Prostate gland (tissue), 2 donors: Measurements from ENCODE around the gene HECTD1. TPM values are rescaled to one million over a fixed set of nuclear protein-coding genes. Genes with fewer than 3 reads are reported as not detected.

Experiments
- DNase-seq: peaks from one replicate; pipeline ENCODE4 v3.0.0-alpha.2; 2019; ENCODE audit warnings: low spot score
- H3K27ac ChIP-seq, 2 donors: fragments of 200-600 bp; sonication (generic); 2 replicates each; pipeline ENCODE4 v1.5.1; 2017 to 2019
- H3K27me3 ChIP-seq: fragments of 200-600 bp; sonication (generic); replicated peaks from 2 replicates; pipeline ENCODE4 v1.5.1; 2019; ENCODE audit not compliant: insufficient read depth
- H3K36me3 ChIP-seq, 2 donors: fragments of 200-600 bp; sonication (generic); 1 replicate in 1 of 2; 2 replicates in 1 of 2; pipeline versions ENCODE4 v1.5.1 to v1.8.1; 2017 to 2019
- H3K4me1 ChIP-seq: fragments of 200-600 bp; sonication (generic); replicated peaks from 2 replicates; pipeline ENCODE4 v1.5.1; 2019
- H3K4me3 ChIP-seq, 2 donors: fragments of 200-600 bp; sonication (generic); 2 replicates each; pipeline ENCODE4 v1.5.1; 2017 to 2019
- H3K9me3 ChIP-seq: fragments of 200-600 bp; sonication (generic); 2 replicates; pipeline ENCODE4 v1.5.1; 2017
- POLR2A ChIP-seq: fragments of 450-650 bp; IDR thresholded peaks from one replicate; pipeline ENCODE4 v1.6.1; 2016; ENCODE audit warnings: antibody characterized with exemption, mild to moderate bottlenecking
- POLR2AphosphoS5 ChIP-seq: sonication (generic); formaldehyde crosslinking; IDR thresholded peaks from one replicate; pipeline ENCODE4 v1.6.1; 2017; ENCODE audit warnings: antibody characterized with exemption
- WGBS: methylation state at CpG from one replicate; pipeline ENCODE4 v1.1.5; 2018; 5-methylcytosine and 5-hydroxymethylcytosine counted together
- intact Hi-C: fragments of 100-400 bp; cut with DNase I; formaldehyde crosslinking; loops from one replicate; pipeline ENCODE4 v1.14.2; 2022
- total RNA-seq, 2 donors: library from RNA; depleted of rRNA; stranded (reverse); fragments of >200 nt; gene quantifications; one replicate each; pipeline ENCODE4 v1.1.0, GENCODE V29; 2016
- TF ChIP-seq, protein P1 (sequence below), 4 experiments: fragments of 200-600 bp in 2 of 4; fragments of 450-650 bp in 2 of 4; sonication (generic) in 2 of 4; IDR thresholded peaks; 1 replicate in 3 of 4; 2 replicates in 1 of 4; pipeline ENCODE4 v1.5.1; 2016 to 2019; ENCODE audit warnings: antibody characterized with exemption in 4 of 4, mild to moderate bottlenecking in 2 of 4, moderate library complexity in 2 of 4

HECTD1 gene
- total RNA-seq, 2 donors from 2014 or later: 108 to 189 TPM

DNA sequence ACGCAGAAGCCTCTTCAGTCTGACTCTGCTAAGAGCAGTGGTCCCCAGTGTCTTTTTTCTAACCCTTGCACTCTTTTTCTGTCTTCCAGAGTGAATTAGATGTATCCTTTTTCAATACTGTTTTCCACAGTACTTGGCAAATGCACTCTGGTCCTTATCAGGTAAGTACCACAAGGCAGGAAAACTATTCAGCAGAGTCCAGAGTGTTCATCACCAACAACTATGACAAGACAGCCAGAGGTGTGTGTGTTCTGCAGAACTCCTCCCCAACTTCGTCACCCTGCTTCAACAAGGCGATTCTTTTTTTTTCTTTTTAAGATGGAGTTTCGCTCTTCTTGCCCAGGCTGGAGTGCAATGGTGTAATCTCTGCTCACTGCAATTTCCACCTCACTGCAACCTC is 127.1 kb downstream of the HECTD1 start:
- no peak for DNase-seq
- H3K4me1 ChIP-seq: peaks cover 2% of the 10 kb centered on the region
- H3K27me3 ChIP-seq: no peaks in the 10 kb centered on the region
- H3K27ac ChIP-seq: no peak overlapping the region
- intact Hi-C loops: loop anchor here (5.0 kb wide), 2 partner anchors 98 to 423 kb away; no protein-coding TSS in a partner anchor
- no peaks in the 10 kb centered on the region for H3K9me3 ChIP-seq
- TF ChIP-seq POLR2AphosphoS5 (no peak), POLR2A (no peak)
- TF ChIP-seq, protein P1, sequence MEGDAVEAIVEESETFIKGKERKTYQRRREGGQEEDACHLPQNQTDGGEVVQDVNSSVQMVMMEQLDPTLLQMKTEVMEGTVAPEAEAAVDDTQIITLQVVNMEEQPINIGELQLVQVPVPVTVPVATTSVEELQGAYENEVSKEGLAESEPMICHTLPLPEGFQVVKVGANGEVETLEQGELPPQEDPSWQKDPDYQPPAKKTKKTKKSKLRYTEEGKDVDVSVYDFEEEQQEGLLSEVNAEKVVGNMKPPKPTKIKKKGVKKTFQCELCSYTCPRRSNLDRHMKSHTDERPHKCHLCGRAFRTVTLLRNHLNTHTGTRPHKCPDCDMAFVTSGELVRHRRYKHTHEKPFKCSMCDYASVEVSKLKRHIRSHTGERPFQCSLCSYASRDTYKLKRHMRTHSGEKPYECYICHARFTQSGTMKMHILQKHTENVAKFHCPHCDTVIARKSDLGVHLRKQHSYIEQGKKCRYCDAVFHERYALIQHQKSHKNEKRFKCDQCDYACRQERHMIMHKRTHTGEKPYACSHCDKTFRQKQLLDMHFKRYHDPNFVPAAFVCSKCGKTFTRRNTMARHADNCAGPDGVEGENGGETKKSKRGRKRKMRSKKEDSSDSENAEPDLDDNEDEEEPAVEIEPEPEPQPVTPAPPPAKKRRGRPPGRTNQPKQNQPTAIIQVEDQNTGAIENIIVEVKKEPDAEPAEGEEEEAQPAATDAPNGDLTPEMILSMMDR (IDR thresholded peaks at IDR 0.05): no peak
- no peaks in the 10 kb centered on the region for H3K36me3 ChIP-seq
- 92% methylated on average over 4 of the region's 4 CpGs for WGBS
- no peak overlapping the region for H3K4me3 ChIP-seq

DNA sequence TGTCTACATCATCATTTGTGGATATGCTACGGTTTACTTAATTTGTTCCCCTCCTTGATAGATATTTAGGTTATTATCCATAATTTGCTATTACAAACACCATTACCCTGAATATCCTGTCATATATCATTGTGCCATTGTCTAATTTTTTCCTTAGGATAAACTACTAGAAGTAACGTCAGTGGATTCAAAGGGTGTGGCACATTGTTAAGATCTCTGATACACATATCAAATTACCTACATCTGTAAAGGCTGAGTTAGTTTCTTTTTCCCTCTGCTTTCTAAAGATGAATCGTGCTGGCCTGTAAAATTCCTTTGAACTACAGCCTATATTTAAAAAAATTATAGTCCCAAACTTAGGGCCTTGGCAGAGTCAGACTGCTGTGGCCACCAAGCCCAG is 127.5 kb downstream of the HECTD1 start:
- no peak overlapping the region for H3K4me3 ChIP-seq
- intact Hi-C loops: loop anchor here (5.0 kb wide), 2 partner anchors 98 to 423 kb away; no protein-coding TSS in a partner anchor
- H3K9me3 ChIP-seq: no peaks in the 10 kb centered on the region
- WGBS: 34% methylated on average over 3 of the region's 3 CpGs
- H3K36me3 ChIP-seq: no peaks in the 10 kb centered on the region
- H3K4me1 ChIP-seq: peaks cover 2% of the 10 kb centered on the region
- DNase-seq: no peak
- no peak overlapping the region for H3K27ac ChIP-seq
- no peaks in the 10 kb centered on the region for H3K27me3 ChIP-seq
- TF ChIP-seq POLR2A (no peak), POLR2AphosphoS5 (no peak)
- TF ChIP-seq, protein P1 (IDR thresholded peaks at IDR 0.05): no peak

DNA sequence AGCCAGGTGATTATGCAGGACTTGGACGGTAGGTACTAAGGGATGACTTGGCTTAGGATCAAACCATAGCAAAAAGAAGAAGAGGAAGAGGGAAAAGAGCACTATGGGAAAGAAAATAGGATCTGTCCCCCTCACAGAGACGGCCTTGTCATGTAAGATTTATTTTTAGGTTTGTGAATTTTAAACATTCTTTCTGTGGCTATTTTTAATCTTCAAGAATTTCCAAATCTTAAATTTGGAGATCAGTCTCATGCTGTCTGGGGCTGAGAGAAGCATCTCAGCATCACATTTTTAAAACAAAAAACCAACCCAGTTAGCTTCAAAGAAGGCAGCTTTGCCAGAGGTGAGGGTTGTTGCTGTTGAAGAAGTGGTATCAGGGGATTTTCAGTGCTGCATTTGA is 128.8 kb downstream of the HECTD1 start:
- Histone ChIP-seq H3K4me1 (peaks cover 2% of the 10 kb centered on the region), H3K9me3 (no peaks in the 10 kb centered on the region), H3K4me3 (no peak overlapping the region), H3K36me3 (no peaks in the 10 kb centered on the region), H3K27ac (no peak overlapping the region), H3K27me3 (no peaks in the 10 kb centered on the region)
- TF ChIP-seq POLR2AphosphoS5 (no peak), POLR2A (no peak)
- TF ChIP-seq, protein P1 (IDR thresholded peaks at IDR 0.05): no peak
- intact Hi-C loops: no loop called here
- 51% methylated on average over 2 of the region's 2 CpGs for WGBS
- DNase-seq: no peak

DNA sequence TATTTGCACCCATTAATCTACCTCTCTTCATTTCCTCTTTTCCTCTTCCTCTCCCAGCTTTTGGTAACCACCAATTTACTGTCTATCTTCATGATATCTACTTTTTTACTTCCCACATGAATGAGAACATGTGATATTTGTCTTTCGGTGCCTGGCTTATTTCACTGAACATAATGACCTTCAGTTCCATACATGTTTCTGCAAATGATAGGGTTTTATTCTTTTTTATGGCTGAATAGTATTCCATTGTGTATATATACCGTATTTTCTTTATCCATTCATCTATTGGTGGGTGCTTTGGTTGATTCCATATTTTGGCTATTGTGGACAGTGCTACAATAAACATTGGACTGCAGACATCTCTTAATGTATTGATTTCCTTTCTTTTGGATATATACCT is 132.4 kb downstream of the HECTD1 start:
- Histone ChIP-seq H3K36me3 (no peaks in the 10 kb centered on the region), H3K4me3 (no peak overlapping the region), H3K27me3 (no peaks in the 10 kb centered on the region), H3K9me3 (no peaks in the 10 kb centered on the region), H3K4me1 (no peaks in the 10 kb centered on the region), H3K27ac (no peak overlapping the region)
- WGBS: 97% methylated on average over 2 of the region's 2 CpGs
- TF ChIP-seq, protein P1 (IDR thresholded peaks at IDR 0.05): no peak
- TF ChIP-seq POLR2AphosphoS5 (no peak), POLR2A (no peak)
- intact Hi-C loops: no loop called here
- no peak for DNase-seq

DNA sequence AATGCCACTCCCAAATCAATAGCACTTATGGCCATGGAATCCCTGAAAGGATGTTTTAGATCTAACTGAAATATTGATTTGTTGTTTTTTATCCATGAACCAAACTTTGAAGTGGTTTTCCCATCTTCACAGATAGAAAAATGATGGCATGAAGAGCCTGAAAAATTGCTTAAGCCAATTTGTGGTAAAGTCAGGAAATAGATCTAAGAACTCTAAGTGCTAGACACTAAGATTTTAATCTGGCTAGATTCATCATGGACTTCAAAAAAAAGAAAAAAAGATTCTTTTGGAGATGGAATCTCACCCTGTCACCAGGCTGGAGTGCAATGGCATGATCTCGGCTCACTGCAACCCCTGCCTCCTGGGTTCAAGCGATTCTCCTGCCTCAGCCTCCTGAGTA is 136.4 kb downstream of the HECTD1 start:
- Histone ChIP-seq H3K27ac (no peak overlapping the region), H3K9me3 (no peaks in the 10 kb centered on the region), H3K4me3 (no peak overlapping the region), H3K27me3 (no peaks in the 10 kb centered on the region), H3K4me1 (no peaks in the 10 kb centered on the region), H3K36me3 (no peaks in the 10 kb centered on the region)
- 94% methylated on average over 2 of the region's 2 CpGs for WGBS
- intact Hi-C loops: no loop called here
- DNase-seq: no peak
- TF ChIP-seq, protein P1 (IDR thresholded peaks at IDR 0.05): no peak
- TF ChIP-seq POLR2AphosphoS5: no peak
- TF ChIP-seq POLR2A: no peak
